DMS153 treated with DMSO at 0.1 percent for 48 hours (cell line): Measurements from ENCODE around the gene UBQLNL.

Experiments
- DNase-seq: peaks from one replicate; lab custom pipeline; 2025; ENCODE audit not compliant: unreplicated experiment; lab: John Stamatoyannopoulos, UW

The UBQLNL gene

GRCh38 chr11:5508605-5509004 lies 7.9 kb downstream of the UBQLNL start:
- DNase-seq, result no peak

- DNase-seq, result no peak
Observed at GRCh38 chr11:5507933-5508305, 8.6 kb downstream of the UBQLNL start.

- no peak for DNase-seq
Observed at GRCh38 chr11:5507177-5507932, 9.1 kb downstream of the UBQLNL start.

GRCh38 chr11:5505363-5506048 lies 11.0 kb downstream of the UBQLNL start:
- no peak for DNase-seq

- DNase-seq, result no peak
Observed at GRCh38 chr11:5504403-5504921, 12.0 kb downstream of the UBQLNL start.

GRCh38 chr11:5500393-5500801 lies 16.1 kb downstream of the UBQLNL start:
- no peak for DNase-seq

GRCh38 chr11:5499671-5500070 lies 16.8 kb downstream of the UBQLNL start:
- DNase-seq, result no peak

- no peak for DNase-seq
Observed at GRCh38 chr11:5489576-5490357, 26.7 kb downstream of the UBQLNL start.

GRCh38 chr11:5488798-5489399 lies 27.6 kb downstream of the UBQLNL start:
- no peak for DNase-seq

GRCh38 chr11:5488385-5488784 lies 28.1 kb downstream of the UBQLNL start, which contains the start of gene OR52D1:
Gene OR52D1, plus strand, starts transcription at chr11:5488685. Its CDS starts 22 bp downstream, at chr11:5488707.
- no peak for DNase-seq

GRCh38 chr11:5486421-5486820 lies 30.1 kb downstream of the UBQLNL start:
- DNase-seq, result no peak

- no peak for DNase-seq
Observed at GRCh38 chr11:5486003-5486402, 30.5 kb downstream of the UBQLNL start.

GRCh38 chr11:5476186-5476819 lies 40.2 kb downstream of the UBQLNL start:
- peak; percentile 24 for DNase-seq

GRCh38 chr11:5473921-5474320 lies 42.6 kb downstream of the UBQLNL start:
- no peak for DNase-seq

- no peak for DNase-seq
Observed at GRCh38 chr11:5467527-5467926, 49.0 kb downstream of the UBQLNL start.
